Measurements from ENCODE around the gene ASCC3.
A peak's percentile ranks its signal among the peaks of the same experiment; 100 is the strongest.

The ASCC3 gene

DNA sequence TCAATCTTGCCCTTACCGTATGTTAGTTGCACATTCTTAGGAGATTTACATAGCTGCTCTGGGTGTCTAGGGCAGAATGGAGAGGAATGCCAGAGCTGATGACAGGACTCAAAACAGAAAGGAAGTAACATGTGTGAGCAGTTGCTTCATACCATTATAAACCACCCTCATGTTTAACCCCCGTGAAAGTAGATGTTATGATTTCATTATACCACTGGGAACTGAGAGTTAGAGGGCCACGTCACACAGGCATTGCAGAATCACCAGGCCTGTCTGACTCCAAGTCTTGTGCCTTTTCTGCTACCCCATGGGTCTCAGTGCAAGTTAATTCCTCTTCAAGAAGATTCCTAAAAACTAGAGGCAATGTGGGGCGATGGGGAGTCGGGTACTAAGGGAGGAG is 392.9 kb downstream of the ASCC3 start:
- peak; percentile 92 for DNase-seq

DNA sequence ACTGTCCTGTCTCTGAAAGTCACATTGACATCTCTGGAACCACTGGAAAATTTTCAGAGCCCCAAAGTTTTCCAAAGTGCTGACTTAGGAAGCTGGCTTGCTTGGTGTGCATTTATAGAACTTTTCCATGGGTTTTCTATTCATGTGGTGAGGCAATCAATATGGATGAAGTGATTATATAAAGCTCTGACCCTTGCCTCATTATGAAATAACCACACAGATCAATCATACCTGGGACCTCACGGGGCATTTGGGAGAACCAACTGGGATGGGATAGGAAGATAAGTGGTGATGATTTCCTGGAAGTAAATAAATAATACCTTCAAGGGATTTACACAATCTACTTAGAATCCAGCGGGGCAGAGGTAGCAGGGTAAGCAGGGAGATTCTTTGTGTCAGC is 393.5 kb downstream of the ASCC3 start:
- DNase-seq: no peak

DNA sequence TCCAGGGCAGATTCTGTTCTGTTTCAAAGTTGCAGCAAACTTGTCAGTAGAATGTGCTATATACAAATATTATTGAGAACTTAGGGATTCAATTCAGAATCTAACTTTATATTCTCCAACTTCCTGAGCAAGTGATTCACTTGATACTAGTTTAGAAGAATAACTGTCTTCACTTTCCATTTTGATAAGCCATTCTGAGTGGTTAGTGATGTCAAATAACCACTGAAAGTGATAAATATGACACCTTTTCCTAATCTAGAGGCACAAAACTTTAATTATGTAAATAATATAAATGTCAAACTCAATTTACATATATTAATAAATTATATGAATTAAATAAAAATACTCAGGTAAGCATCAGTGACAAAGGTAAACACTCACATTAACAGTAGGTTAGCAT is 395.9 kb downstream of the ASCC3 start:
- DNase-seq: no peak

DNA sequence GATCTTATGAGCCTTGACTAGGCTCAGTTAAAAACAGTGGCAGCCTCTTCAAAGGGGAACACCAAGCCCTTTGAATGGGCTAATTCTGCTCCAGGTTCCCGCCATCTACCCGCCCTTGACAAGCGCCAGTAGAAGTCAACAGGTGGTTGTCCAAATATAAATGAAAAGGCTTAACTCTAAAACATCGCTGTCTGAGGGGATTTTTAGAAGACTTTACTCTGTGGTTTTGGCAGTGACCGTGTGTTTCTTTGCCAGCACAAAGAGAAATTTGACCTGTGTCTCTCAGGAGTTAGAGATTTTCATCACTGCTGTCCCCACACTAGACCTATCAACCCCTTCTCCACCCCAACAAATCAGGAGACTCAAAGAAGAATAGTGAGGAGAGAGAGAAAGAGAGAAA is 396.7 kb downstream of the ASCC3 start:
- DNase-seq: no peak

DNA sequence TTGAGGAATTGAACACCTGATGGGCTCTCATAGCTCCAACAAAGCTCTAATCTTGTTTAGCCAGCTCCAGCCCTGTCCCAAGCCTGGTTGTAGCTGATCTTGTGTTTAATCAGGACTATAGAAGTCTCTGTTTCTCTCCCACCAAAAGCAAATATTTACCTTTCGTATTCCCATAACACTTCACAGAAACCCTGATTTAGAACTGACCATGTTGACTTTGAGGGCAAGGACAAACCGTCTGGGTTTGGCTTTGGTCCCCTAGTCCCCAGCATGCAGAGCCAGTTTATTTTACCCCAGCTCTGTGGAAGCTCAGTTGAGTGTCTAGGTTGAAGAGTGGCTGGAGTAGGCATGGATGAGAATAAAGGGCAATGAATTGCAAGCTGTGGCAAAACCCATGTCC is 398.4 kb downstream of the ASCC3 start:
- no peak for DNase-seq

DNA sequence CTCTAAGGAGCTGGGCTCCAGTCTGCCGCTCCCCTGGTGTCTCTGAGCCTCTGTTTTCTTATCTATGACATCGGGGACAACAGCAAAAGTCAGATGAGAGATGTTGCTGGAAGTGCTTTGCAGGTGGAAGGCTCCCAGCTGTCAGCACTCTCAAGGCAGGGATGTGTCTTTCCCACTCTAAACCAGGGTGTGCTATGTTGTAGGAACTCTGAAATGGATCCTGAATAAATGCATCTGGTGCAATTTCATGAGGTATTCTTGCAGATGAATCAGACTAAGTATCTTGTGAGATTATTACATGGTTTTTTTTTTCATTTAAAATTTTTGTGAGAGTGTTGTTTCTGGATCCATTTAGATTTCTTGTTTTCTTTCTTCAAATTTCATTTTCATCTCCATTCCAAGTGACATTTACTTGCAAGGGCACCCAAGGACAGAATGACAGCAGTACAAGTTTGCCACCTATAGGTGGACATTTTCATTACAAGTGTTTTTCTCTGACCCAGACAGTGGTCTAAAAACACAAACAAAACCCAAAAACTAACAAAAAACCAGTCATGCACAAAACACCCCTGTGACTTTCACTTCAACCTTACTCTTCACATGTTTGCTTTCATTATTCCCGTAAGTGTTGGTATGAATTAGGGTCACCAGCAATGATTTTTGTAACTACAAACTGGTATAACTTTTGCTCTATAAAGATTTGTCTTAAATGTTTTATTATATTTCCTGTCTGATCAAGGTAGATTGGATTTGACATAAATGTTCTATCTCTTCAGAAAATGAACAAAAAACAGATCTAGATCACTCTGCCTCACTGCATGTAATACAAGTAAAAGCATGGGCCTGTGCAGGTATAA is 401.7 kb downstream of the ASCC3 start:
- DNase-seq: no peak

DNA sequence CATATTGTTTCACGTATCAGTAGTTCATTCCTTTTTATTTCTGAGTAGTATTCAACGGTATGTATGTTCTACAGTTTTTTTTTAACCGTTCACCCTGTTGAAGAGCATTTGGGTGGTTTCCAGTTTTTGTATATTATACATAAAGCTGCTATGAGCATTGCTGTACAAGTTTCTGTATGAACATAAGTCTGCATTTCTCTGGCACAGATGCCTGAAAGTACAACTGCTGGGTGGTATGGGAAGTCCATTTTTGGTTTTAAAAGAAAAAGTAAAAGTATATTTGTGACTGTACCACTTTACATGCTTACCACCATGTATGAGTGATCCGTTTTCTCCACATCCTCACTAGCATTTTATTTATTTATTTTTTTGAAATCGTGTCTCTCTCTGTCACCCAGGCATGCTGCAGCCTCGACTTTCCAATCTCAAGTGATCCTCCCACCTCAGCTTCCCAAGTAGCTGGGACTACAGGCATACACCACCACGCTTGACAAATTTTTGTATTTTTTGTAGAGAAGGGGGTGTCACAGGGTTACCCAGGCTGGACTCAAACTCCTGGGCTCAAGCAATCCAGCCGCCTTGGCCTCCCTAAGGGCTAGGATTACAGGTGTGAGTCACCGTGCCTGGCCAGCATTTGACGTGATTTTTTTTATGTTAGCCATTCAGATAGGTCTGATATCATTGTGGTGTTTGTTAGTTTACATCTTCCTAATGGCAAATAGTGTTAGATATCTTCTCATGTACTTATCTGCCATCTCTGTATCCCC is 405.4 kb downstream of the ASCC3 start:
- no peak for DNase-seq

DNA sequence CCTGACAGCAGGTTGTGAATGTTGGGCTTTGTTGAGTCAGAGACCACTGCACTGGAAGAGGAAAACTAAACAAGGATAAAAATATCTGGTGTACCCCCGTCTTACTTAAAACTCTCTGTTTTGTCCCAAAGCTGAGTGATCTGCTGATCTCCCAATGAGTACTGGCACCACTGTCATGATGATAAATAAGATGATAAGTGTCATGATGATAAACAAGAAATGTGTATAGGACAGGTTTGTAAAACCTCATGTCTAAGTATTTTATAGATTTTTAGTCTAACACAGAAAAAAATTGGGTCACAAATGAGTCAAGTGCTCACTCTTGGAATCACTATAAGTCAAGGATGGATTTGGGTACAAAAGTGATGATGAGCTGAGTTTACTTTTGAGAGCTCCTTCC is 407.9 kb downstream of the ASCC3 start:
- DNase-seq: no peak

DNA sequence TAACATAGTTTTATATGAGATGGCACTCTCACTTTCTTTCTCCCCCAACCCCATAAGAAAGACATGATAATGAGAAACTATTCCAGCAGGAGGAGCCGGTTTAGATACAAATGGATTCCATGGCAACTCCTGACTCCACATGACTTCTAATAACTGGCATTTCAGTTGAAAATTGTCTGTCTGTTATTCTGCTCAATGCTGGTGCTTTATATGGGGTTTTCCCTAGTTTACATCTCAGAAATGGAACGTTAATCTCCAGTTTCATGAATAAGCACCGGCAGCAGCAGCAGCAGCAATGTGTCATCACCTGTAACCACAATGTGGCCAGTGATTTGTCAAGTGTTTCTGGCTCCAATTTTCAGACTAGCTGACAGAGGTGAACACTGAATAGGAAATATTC is 408.5 kb downstream of the ASCC3 start:
- DNase-seq: no peak

DNA sequence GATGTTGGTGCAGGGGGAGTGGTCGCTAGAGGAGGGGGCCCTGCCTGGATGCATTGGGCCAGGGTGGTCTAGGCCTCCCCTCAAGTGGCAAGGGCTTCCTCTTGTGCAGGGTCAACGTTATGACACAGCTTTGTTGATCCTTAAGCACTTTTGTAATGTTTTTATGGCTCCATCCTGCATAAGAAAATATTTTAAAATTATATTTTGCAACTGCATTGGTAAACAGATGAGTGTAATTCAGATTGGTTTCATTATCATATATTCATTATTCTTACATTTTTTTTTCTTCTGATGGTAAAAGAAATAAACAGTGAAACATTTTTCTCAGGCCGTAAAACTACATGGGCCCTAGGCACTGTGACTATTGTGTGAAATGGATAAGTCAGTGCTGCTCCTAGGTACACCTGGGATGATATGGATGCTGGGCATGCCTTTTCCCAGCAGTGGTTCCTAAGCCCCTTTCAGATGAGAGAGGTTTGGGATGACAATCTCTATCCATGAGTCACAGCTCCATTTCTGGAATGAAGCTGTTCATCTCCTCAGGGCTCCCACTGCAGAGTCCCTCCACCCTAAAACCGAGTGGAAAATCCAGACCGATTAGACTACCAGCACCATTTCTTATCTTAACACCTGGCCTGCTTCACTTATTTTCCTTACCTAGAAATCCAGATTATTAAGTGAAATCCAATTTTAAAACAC is 410.6 kb downstream of the ASCC3 start:
- no peak for DNase-seq

DNA sequence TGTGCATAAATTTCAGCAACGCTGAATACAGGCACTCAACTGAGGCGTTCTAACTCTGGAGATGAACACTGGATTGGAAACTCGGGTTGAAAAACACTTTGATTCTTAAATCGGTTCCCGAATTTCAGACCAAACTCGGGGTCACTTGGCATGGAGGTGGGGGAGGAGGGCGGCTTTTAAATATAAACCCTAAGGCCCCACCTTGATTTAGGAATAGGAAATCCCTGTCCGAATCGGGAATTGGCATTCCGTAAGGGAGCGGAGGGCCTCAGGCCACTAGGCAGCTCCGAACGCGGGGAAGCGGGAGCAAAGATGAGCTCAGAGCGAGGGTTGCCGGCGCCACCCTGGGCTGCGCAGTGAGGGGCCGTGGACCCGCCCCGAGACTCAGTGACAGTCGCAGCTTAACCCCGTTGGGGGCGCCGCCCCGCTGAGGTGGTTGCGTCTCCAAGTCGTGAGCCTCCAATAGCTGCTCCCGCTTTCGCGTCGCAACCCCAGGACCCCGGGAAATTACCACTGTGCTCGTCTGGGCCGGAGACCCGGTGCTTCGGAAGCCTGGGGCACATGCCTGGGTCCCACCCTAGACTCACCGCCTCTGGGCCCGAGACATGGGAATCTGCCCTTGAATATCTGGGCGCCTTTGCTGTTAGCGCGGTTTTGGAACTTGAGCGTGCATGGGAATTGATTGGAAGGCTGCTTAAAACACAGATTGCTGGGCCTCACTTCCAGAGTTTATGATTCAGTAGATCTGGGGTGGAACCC is 411.8 kb downstream of the ASCC3 start:
- no peak for DNase-seq

DNA sequence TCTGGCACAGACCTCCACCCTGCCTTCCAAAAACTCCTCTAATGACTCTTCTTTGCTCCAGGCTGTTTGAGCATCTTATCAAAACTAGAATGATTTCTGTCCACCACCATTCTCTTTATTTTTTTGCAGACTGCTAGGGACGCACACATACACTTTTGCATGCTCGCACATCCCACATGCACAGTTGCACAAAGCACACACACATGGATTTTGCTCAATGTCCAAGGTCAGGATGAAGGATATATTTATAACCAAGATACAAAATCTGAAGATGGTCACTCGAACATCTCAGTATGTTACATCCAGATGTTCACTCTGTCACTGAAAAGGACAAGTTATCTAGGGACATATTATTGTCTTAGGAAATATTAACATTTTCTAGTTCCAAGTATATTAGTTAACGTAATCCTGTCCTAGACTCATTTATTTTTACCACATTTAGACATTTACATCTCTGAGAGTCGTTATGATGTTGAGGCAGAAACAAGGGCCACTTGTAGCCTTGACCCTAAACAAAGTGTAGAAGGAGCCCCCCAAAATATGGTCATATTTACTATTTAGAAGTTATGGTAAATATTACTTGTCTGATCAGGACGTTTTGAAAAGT is 413.0 kb downstream of the ASCC3 start:
- no peak for DNase-seq

DNA sequence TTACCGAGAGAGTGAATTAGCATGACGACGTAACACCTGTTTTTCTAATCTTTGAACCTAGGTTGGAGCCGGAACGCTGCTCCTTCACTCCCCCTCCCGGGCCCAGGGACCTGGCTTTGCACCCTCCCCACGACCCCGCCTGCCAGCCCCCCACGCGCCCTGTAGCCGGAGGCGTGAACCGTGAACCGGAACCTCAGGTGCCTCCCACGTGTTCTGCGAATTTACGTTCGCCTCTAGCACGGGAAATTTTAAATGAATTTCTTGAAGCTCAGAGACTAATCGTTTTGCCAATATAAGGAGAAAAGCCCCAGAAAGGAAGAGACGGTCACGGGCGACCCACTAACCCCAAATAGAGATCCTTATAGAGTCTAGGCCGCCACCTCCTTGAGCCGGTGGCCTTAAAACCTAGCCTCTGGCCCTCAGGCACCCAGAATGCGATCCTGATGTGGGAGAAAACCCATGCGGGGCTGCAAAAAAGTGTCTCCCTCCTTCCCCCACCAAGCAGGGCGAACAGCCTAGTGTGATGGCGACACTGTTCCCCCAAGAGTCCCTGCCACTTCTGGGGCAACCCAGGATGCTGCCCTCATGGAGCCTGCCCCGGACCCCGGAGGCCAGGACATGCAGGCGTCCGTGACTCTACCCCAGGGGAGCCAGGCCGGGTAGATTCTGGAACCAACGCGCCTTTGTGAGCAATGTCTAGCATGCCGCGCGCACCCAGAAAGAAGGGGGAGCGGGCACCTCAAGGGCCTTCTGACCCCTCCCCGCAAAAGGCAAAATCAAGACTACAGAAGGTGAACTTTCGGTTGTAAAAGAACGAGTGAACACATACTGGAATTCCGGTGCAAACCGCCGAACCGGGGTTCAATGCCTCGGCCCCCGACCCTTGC is 413.8 kb downstream of the ASCC3 start:
- no peak for DNase-seq

DNA sequence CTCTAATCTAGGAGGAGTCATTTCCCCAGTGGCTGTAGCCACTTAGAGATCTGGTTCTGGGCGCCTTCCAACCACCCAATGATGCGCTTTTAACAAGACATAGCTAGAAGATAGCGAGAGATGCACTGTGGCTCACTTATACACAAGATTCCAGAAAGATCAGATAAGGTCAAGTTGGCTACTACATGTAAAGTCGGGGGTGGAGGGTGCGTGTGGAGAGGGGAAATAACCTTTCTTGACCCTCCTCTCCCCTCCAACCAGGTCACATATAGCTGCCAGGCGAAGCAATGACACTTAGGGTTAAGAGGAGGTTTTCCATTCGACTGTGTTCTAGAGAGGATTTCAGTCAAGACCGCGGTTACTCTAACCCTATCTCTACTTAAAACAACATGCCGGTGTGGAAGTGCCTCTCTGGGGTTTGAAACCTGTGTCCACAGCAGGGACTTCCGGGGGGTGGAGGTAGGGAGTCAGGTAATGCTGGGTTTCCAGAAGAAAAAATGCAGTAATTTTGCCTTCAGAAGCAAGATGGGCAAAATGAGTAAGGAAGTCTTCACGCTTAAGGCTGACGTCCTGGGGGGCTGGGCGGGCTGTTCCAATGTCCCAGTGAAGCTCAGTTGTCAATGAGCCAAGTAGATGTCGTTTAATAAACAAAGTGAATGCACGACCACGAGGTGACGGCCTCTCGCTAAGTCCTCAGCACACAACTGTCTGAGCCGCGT is 414.6 kb downstream of the ASCC3 start:
- no peak for DNase-seq

DNA sequence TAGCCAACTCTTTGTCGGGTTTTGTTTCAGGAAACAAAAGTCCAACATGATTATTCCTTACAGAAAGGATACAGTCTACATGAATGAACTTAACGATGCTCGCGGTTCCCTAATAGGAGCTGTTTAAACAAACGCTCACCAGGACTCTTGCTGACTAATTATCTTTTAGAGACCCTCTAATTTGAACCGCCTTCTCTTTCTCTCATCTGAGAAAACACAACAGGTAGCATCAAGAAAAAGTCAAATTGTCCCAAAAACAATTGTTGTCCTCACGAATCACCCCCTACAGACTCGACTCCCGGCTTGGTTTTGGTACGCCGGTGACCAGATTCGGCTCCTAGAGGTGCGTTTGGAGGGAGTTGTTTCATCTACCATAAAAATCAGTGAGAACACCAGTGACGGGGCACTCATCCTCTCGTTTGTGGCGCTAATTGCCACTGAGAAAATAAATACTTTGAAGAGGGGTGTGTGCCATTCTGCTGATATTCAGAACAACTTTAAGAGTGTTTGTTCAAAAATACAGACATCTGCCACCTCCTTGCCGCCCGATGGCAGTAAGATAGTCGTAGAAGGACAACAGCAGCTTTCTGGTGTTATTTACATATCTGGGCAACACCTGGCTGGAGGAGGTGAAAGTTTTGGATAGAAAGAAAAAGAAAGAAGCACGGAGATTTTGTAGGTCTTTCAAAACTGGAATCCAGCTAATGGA is 415.3 kb downstream of the ASCC3 start:
- no peak for DNase-seq

DNA sequence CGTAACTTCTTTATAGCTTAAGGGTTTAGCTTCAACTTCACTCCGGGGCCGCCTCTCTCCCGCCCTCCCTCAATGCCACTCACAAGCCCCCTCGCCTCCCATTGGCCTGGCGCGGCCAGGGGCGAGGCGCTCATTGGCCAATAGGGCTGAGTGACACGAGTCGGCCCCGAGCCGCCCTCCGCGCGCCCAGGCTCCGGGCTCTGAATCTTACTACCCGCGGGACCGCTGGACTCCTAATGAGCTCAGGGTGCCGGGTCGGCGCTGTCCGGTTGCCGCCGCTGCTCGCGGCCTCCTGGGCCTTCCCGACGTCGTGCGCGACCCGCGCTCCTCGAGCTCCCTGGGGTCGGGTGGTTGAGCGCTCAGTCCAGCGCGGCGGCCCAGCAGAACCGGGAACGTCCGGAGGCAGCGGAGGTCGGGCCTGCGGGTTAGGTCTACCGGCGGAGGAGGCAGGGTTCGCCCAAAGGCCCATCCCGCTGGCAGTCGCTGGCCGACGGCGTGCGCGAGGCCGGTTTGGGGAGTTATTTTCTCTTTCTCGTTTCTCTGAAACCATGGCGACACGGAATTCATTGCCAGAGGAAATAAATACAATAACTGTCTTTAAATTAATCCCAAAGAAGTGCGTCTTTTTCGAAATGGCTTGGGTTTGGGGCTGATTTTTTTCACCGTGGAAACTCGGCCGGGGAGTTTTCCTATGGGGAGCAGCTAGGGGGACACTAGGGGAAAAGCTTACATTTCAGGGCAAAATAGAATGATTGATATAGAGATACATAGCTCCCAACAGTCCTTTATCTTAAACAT is 416.0 kb downstream of the ASCC3 start, which contains the start of gene SIM1:
Gene SIM1 (minus strand): TSS at position 19 of the 798 bp plus-strand sequence. CDS start 1,453 bp downstream, outside the sequence.
- peak; percentile 54 for DNase-seq

DNA sequence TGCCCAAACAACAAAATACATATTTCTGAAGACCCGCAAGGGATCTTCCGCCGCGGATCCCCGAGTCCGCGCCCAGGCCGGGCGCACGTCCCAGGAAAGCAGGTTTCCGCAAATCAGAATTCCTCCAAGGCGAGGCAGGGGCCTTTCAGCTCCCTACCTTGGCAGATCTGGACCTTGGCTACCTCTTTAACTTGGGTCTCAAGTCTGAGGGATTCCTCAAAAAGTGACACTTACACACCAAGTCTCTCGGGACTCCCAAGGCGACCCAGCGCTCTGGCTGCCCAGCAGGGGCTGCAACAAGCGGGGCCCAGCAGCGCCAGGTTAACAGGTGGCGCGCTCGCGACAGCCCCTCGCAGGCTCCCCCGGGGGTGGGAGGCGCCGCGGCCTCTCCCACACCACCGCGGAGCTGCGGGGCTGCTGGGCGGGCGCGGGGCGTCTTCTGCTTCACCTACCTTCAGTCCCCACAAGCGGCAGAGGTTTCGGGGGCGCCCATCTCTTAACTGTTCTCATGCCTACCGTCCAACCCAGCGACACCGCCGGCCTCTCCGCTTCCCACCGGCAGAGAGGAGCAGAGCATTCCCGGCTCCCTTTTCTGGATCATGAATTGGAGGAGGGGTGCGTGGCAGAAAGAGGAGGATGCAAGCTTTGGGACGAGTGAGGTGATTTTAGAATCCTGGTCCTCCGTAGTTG is 416.8 kb downstream of the ASCC3 start:
- no peak for DNase-seq

DNA sequence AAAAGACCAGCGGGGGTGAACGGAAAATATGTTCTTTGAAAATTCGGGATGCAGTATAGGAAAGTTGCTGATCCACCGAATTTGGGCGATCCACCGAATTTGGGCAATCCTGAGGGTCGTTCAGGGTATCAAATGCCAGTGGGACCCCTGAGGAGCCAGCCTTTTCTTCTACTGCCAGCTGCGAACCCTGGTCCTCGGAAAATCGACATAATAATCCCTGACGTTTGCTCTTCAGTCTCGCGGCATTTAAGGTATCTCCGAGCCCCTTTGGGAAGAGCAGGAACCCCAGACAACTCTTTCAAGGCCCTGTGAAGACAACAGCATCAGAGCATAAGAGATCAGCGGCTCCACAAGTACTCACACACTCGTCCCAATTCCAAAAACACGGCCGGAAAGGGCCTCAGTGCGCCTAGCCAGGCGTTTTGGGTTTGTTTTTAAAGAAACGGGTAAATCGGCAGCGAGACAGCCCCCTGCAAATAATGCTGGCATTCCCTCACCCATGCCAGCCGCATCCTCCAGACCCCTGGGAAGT is 417.4 kb downstream of the ASCC3 start:
- DNase-seq: no peak

Measured in MV-4-11 (cell line).